Measurements from ENCODE around the gene RSPO4.

GRCh38 chr20:1001116-1001515 lies 995 bp downstream of the RSPO4 start:
- TF ChIP-seq CTCF (conservative IDR thresholded peaks at IDR 0.05; ENCODE audit: low read depth in 2 of 2) (no peak), POLR2AphosphoS5 (IDR thresholded peaks at IDR 0.05; ENCODE audit: low read depth) (no peak), EZH2 (IDR thresholded peaks at IDR 0.05; ENCODE audit: low read depth, unreplicated experiment) (no peak), ETS1 (IDR thresholded peaks at IDR 0.05) (no peak)

Measured in GM23338 (cell line).